DND-41 (cell line): Measurements from ENCODE around the gene KRTAP1-4.

Experiments used
- ATAC-seq: fragments of 200-7000 bp; cut with Tn5 transposase; 3 replicates; pipeline ENCODE4 v1.9.1; 2021; ENCODE audit warnings: low read depth; ENCODE audit not compliant: insufficient read depth
- DNase-seq: peaks from one replicate; pipeline ENCODE4 v3.0.0-alpha.2; 2020
- H2AFZ ChIP-seq: 2 replicates; pipeline ENCODE4 v1.6.0; 2012; ENCODE audit warnings: low read depth, low read length
- H3K27ac ChIP-seq: 2 replicates; pipeline ENCODE4 v1.5.1; 2012; ENCODE audit warnings: low read length, inconsistent platforms
- H3K27me3 ChIP-seq: fragments of 200-600 bp; sonication (generic); 2 replicates; pipeline ENCODE4 v1.6.0; 2012; ENCODE audit warnings: low read length, mild to moderate bottlenecking, inconsistent platforms; ENCODE audit not compliant: insufficient read depth, poor library complexity
- H3K36me3 ChIP-seq: 2 replicates; pipeline ENCODE4 v1.5.1; 2012; ENCODE audit warnings: low read length, inconsistent platforms; ENCODE audit not compliant: insufficient read depth
- H3K4me1 ChIP-seq: 2 replicates; pipeline ENCODE4 v1.5.1; 2012; ENCODE audit warnings: mild to moderate bottlenecking, low read length; ENCODE audit not compliant: insufficient read depth
- H3K4me2 ChIP-seq: 2 replicates; pipeline ENCODE4 v1.6.0; 2012; ENCODE audit warnings: mild to moderate bottlenecking, moderate library complexity, low read length, inconsistent platforms; ENCODE audit not compliant: insufficient read depth
- H3K4me3 ChIP-seq, 2 experiments: fragments of 200-600 bp in 1 of 2; shearing (Covaris generic) in 1 of 2; 2 replicates each; pipeline ENCODE4 v1.5.1; 2012 to 2016; ENCODE audit warnings: inconsistent platforms in 2 of 2, low read length in 2 of 2, mild to moderate bottlenecking in 2 of 2, low read depth in 1 of 2, moderate library complexity in 1 of 2
- H3K79me2 ChIP-seq: 2 replicates; pipeline ENCODE4 v1.6.0; 2012; ENCODE audit warnings: low read length, inconsistent platforms; ENCODE audit not compliant: insufficient read depth
- H3K9ac ChIP-seq: 2 replicates; pipeline ENCODE4 v1.6.0; 2012; ENCODE audit warnings: low read depth, mild to moderate bottlenecking, inconsistent platforms, low read length, moderate library complexity
- H3K9me3 ChIP-seq: 2 replicates; pipeline ENCODE4 v1.5.1; 2012; ENCODE audit warnings: low read length, moderate library complexity, mild to moderate bottlenecking, inconsistent platforms; ENCODE audit not compliant: insufficient read depth, severe bottlenecking
- H4K20me1 ChIP-seq: 2 replicates; pipeline ENCODE4 v1.6.0; 2012; ENCODE audit warnings: low read length; ENCODE audit not compliant: insufficient read depth
- CTCF ChIP-seq: IDR thresholded peaks from 2 replicates; pipeline ENCODE4 v1.5.1; 2012; ENCODE audit warnings: borderline replicate concordance, low read length, moderate library complexity, mild to moderate bottlenecking; ENCODE audit not compliant: poor library complexity, severe bottlenecking; ENCODE audit errors: extremely low read depth
- EZH2 ChIP-seq: IDR thresholded peaks from 3 replicates; pipeline ENCODE4 v1.6.1; 2012; ENCODE audit warnings: borderline replicate concordance, low read depth, mild to moderate bottlenecking, moderate library complexity, low read length, inconsistent platforms; ENCODE audit not compliant: severe bottlenecking

Gene KRTAP1-4

GRCh38 chr17:41009936-41010335 lies 20.1 kb downstream of the KRTAP1-4 start:
- Histone ChIP-seq H2AFZ (no peak overlapping the region), H3K9ac (no peak overlapping the region), H4K20me1 (no peaks in the 10 kb centered on the region), H3K36me3 (no peaks in the 10 kb centered on the region), H3K9me3 (no peaks in the 10 kb centered on the region), H3K79me2 (no peaks in the 10 kb centered on the region), H3K27me3 (peaks cover 24% of the 10 kb centered on the region), H3K4me2 (no peak overlapping the region), H3K27ac (no peak overlapping the region), H3K4me1 (no peaks in the 10 kb centered on the region), H3K4me3 (no peak overlapping the region)
- DNase-seq (no peak), ATAC-seq (no peak)
- no peak for TF ChIP-seq CTCF
- no peak for TF ChIP-seq EZH2

DNA sequence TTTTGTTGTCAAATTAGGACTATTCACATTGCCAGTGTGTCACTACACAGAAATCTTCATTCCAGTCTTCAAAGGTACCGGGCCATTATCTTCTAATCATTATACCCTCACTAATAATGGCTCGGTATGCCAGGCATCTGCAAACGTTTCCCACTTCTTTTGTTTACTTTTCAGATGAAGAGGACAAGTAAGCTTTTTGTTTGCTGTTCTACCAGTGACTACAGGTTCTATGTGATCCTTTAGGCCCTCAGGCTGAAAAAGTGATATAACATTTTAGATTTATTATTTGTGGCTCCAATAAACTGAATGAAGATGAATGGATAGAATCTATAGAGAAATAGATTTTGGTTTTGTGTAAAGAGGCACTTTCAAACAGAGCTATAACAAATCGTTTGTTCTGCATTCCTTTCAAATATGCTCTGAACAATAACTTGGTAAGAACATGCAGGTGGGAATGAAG lies 20.7 kb downstream of the KRTAP1-4 start:
- TF ChIP-seq EZH2, result no peak
- no peak for TF ChIP-seq CTCF
- no peaks in the 10 kb centered on the region for H3K9me3 ChIP-seq
- peaks cover 29% of the 10 kb centered on the region for H3K27me3 ChIP-seq
- no peak overlapping the region for H3K27ac ChIP-seq
- H3K4me1 ChIP-seq, result no peaks in the 10 kb centered on the region
- H3K4me3 ChIP-seq, result no peak overlapping the region
- H4K20me1 ChIP-seq, result no peaks in the 10 kb centered on the region
- H3K36me3 ChIP-seq, result no peaks in the 10 kb centered on the region
- H3K79me2 ChIP-seq, result no peaks in the 10 kb centered on the region
- H3K4me2 ChIP-seq, result no peak overlapping the region
- H3K9ac ChIP-seq, result no peak overlapping the region
- no peak overlapping the region for H2AFZ ChIP-seq
- DNase-seq, result no peak
- ATAC-seq, result no peak

DNA sequence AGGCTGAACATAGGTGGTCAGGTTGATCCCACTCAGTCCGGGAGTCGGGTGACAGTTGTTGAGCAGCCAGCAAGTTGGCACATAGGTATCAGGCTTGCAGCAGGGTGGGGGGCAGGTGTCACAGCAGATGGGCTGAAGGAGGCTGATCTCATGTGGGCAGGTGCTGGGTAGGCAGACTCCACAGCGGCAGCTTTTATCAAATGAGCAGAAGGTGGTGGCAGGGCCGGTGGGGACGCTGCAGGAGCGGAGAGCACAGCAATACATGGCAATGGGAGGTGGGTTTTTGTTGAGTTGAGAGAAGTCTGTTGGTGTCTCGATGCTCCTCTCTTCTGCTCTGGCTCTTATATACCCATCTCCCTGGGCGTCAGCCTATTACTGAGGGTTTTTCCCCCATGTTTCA lies 21.2 kb downstream of the KRTAP1-4 start, which contains the start of gene KRTAP3-1:
TSS of gene KRTAP3-1 (minus strand) at position 318 of the 400 bp plus-strand sequence. CDS start at position 264, 54 bp downstream.
- TF ChIP-seq CTCF, result no peak
- no peak for TF ChIP-seq EZH2
- ATAC-seq (no peak), DNase-seq (no peak)
- Histone ChIP-seq H3K27ac (no peak within 1 kb of the TSS), H3K4me1 (no peaks in the 10 kb centered on the region), H4K20me1 (no peaks in the 10 kb centered on the region), H3K27me3 (peaks cover 30% of the 10 kb centered on the region), H3K36me3 (no peaks in the 10 kb centered on the region), H3K79me2 (no peaks in the 10 kb centered on the region), H3K4me3 (no peak within 1 kb of the TSS), H2AFZ (no peak within 1 kb of the TSS), H3K9me3 (no peaks in the 10 kb centered on the region), H3K9ac (no peak within 1 kb of the TSS), H3K4me2 (no peak within 1 kb of the TSS)

GRCh38 chr17:41004397-41004796 lies 25.6 kb downstream of the KRTAP1-4 start:
- Histone ChIP-seq H3K79me2 (no peaks in the 10 kb centered on the region), H3K27ac (no peak overlapping the region), H3K4me3 (no peak overlapping the region), H3K4me2 (no peak overlapping the region), H4K20me1 (no peaks in the 10 kb centered on the region), H3K9me3 (no peaks in the 10 kb centered on the region), H3K27me3 (peaks cover 31% of the 10 kb centered on the region), H3K4me1 (no peaks in the 10 kb centered on the region), H2AFZ (no peak overlapping the region), H3K36me3 (no peaks in the 10 kb centered on the region), H3K9ac (no peak overlapping the region)
- DNase-seq (no peak), ATAC-seq (no peak)
- TF ChIP-seq CTCF (no peak), EZH2 (no peak)
